ENCODE results near the gene WDR26.

WDR26 gene

DNA sequence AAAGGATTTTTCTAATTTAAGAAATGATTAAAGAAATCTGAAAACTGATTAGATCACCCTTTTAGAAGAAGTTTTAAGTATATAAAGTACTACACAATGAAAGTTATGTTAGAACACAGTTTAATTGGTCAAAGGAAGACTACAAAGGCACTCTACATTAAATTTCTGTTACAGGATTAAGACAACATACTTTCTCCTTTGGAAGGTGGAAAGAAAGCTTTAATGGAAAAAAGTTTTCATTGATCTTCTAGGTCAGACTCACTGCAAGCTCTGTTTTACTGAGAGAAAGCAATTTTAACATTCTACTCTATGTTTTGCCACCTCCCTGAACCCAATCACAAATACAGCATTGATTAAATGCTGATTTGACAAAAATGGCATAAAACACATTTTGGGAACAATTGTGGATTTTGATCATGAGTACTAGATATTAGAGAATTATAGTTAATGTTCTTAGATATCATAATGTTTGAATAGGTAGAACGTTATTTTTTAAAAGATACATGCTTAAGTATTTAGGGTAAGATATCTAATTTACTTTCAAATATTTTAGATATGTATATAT, 32.0 kb downstream of the WDR26 start:
- Histone ChIP-seq H3K4me2 (ENCODE audit: insufficient read depth, low read length, poor library complexity, severe bottlenecking) (no peak overlapping the region), H4K8ac (ENCODE audit: low read depth, low read length) (no peak overlapping the region), H2BK120ac (ENCODE audit: low read depth, low read length) (no peak overlapping the region), H2AFZ (ENCODE audit: low read length) (no peak overlapping the region), H3K4me3 (ENCODE audit: low read length in 2 of 2) (no peak overlapping the region), H4K91ac (ENCODE audit: low read depth, low read length, poor library complexity) (no peak overlapping the region), H3K27me3 (ENCODE audit: control insufficient read depth in 3 of 3, insufficient read depth in 3 of 3, low read depth in 1 of 3, low read length in 3 of 3) (no peaks in the 10 kb centered on the region), H3K4ac (ENCODE audit: low read length) (no peak overlapping the region), H3K18ac (ENCODE audit: low read length) (no peak overlapping the region), H3K9ac (ENCODE audit: low read depth, low read length, poor library complexity) (no peak overlapping the region), H3K23ac (ENCODE audit: low read depth, low read length, poor library complexity) (no peak overlapping the region), H2BK5ac (ENCODE audit: low read length) (no peak overlapping the region), H3K27ac (replicated peaks; ENCODE audit: low read length) (no peak overlapping the region), H2AK5ac (ENCODE audit: low read depth, low read length) (no peak overlapping the region), H3K4me1 (ENCODE audit: control insufficient read depth in 2 of 2, insufficient read depth in 1 of 2, low read depth in 1 of 2, low read length in 2 of 2) (no peaks in the 10 kb centered on the region), H3K9me3 (replicated peaks in 1 of 2; ENCODE audit: control insufficient read depth in 2 of 2, insufficient read depth in 1 of 2, low read depth in 1 of 2, low read length in 2 of 2) (no peaks in the 10 kb centered on the region), H3K79me1 (ENCODE audit: low read depth, low read length) (no peaks in the 10 kb centered on the region), H2BK12ac (ENCODE audit: low read length) (no peak overlapping the region), H3K14ac (ENCODE audit: low read length) (no peak overlapping the region), H3K36me3 (replicated peaks in 1 of 2; ENCODE audit: control insufficient read depth in 2 of 2, insufficient read depth in 2 of 2, low read length in 2 of 2) (peaks cover 17 to 97% of the 10 kb centered on the region in 2 donors), H2BK15ac (ENCODE audit: low read length) (no peak overlapping the region)
- DNase-seq (ENCODE audit: low spot score): no peak
- 100% methylated on average over 1 of the region's 1 CpG; no CpG with 5 or more reads in 1 of the 2 donors for WGBS, 2 donors (ENCODE audit: extremely low coverage in 2 of 2, insufficient read length in 2 of 2, insufficient replicate concordance in 1 of 2)

- Histone ChIP-seq H2BK120ac (ENCODE audit: low read depth, low read length) (no peak overlapping the region), H3K27ac (replicated peaks; ENCODE audit: low read length) (no peak overlapping the region), H3K14ac (ENCODE audit: low read length) (no peak overlapping the region), H3K4me2 (ENCODE audit: insufficient read depth, low read length, poor library complexity, severe bottlenecking) (no peak overlapping the region), H3K4me3 (ENCODE audit: low read length in 2 of 2) (no peak overlapping the region), H2AK5ac (ENCODE audit: low read depth, low read length) (no peak overlapping the region), H4K91ac (ENCODE audit: low read depth, low read length, poor library complexity) (no peak overlapping the region), H4K8ac (ENCODE audit: low read depth, low read length) (no peak overlapping the region), H3K79me1 (ENCODE audit: low read depth, low read length) (peaks cover 2% of the 10 kb centered on the region), H2AFZ (ENCODE audit: low read length) (no peak overlapping the region), H2BK5ac (ENCODE audit: low read length) (no peak overlapping the region), H2BK15ac (ENCODE audit: low read length) (no peak overlapping the region), H3K36me3 (replicated peaks in 1 of 2; ENCODE audit: control insufficient read depth in 2 of 2, insufficient read depth in 2 of 2, low read length in 2 of 2) (peaks cover 17 to 99% of the 10 kb centered on the region in 2 donors), H3K4me1 (ENCODE audit: control insufficient read depth in 2 of 2, insufficient read depth in 1 of 2, low read depth in 1 of 2, low read length in 2 of 2) (no peaks in the 10 kb centered on the region), H3K27me3 (ENCODE audit: control insufficient read depth in 3 of 3, insufficient read depth in 3 of 3, low read depth in 1 of 3, low read length in 3 of 3) (no peaks in the 10 kb centered on the region), H3K18ac (ENCODE audit: low read length) (no peak overlapping the region), H3K4ac (ENCODE audit: low read length) (no peak overlapping the region), H3K9me3 (replicated peaks in 1 of 2; ENCODE audit: control insufficient read depth in 2 of 2, insufficient read depth in 1 of 2, low read depth in 1 of 2, low read length in 2 of 2) (no peaks in the 10 kb centered on the region), H3K9ac (ENCODE audit: low read depth, low read length, poor library complexity) (no peak overlapping the region), H3K23ac (ENCODE audit: low read depth, low read length, poor library complexity) (no peak overlapping the region), H2BK12ac (ENCODE audit: low read length) (no peak overlapping the region)
- WGBS, 2 donors (ENCODE audit: extremely low coverage in 2 of 2, insufficient read length in 2 of 2, insufficient replicate concordance in 1 of 2): no CpG with 5 or more reads among the region's 1 CpG
- no peak for DNase-seq (ENCODE audit: low spot score)
Measured at GRCh38 chr1:224399887-224400286, 34.7 kb downstream of the WDR26 start.

DNA sequence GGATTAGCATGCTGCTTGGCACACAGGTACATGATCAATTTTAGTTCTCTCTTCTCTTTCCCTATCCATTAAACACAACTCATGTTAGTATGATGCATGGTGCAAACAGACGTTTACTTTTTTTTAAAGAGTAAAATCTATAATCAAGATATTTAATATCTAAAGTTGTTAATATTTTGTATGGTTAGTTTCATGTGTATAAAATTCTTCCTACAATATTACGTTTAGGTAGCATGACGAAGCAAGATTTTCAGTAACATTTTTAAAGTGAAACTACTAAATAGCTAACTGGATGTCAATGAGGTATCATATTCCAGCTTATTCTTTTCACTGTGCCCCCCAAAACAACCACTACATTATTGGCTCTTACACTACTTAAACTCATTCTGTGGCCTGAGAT, 41.3 kb downstream of the WDR26 start:
- H3K4me1 ChIP-seq (ENCODE audit: control insufficient read depth in 2 of 2, insufficient read depth in 1 of 2, low read depth in 1 of 2, low read length in 2 of 2): no peaks in the 10 kb centered on the region
- H2AK5ac ChIP-seq (ENCODE audit: low read depth, low read length): no peak overlapping the region

DNA sequence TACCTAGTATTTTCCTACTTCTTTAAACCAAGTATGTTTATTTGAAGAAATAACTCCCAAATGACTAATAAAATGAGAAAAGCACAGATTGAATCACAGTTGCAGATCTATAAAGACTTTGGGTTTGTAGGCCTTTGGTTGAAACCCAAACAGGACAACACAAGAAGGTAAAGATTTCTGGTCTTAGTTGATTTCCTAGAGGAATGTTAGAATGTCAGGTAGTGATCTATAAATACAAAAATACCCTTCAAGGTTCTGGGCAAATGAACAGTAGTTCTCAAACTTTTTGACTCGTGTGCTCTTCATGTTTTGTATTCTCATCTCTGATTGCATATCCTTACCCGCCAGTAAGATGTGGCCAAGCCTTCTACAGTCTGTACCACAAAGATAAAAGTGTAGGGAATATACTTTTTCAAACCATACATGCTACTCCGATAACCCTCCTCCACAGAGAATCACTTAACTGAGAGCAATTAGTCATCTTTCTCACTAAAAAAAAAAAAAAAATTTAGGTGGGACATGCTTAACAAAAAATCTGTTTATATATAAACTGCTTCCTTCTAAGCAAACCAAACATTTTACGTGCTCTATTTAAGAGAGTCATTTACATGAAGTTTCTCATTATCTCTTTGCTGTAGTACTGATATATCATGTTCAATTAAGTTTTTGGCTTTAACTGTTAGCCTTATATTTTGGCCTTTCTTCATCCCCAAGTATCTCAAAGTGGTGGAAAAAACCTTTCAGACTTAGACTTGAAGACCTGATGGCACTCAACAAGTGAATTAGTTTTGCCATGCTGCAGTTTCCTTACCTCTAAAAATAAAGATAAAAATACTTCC, 42.0 kb downstream of the WDR26 start:
- Histone ChIP-seq H3K36me3 (replicated peaks in 1 of 2; ENCODE audit: control insufficient read depth in 2 of 2, insufficient read depth in 2 of 2, low read length in 2 of 2) (peaks cover 10 to 98% of the 10 kb centered on the region in 2 donors), H3K27ac (replicated peaks; ENCODE audit: low read length) (no peak overlapping the region), H4K8ac (ENCODE audit: low read depth, low read length) (no peak overlapping the region), H3K4ac (ENCODE audit: low read length) (no peak overlapping the region), H2BK12ac (ENCODE audit: low read length) (no peak overlapping the region), H3K4me2 (ENCODE audit: insufficient read depth, low read length, poor library complexity, severe bottlenecking) (no peak overlapping the region), H3K9ac (ENCODE audit: low read depth, low read length, poor library complexity) (no peak overlapping the region), H3K9me3 (replicated peaks in 1 of 2; ENCODE audit: control insufficient read depth in 2 of 2, insufficient read depth in 1 of 2, low read depth in 1 of 2, low read length in 2 of 2) (no peaks in the 10 kb centered on the region), H2AFZ (ENCODE audit: low read length) (no peak overlapping the region), H3K14ac (ENCODE audit: low read length) (no peak overlapping the region), H2AK5ac (ENCODE audit: low read depth, low read length) (no peak overlapping the region), H3K18ac (ENCODE audit: low read length) (no peak overlapping the region), H4K91ac (ENCODE audit: low read depth, low read length, poor library complexity) (no peak overlapping the region), H2BK15ac (ENCODE audit: low read length) (no peak overlapping the region), H2BK120ac (ENCODE audit: low read depth, low read length) (no peak overlapping the region), H3K4me3 (ENCODE audit: low read length in 2 of 2) (no peak overlapping the region), H3K4me1 (ENCODE audit: control insufficient read depth in 2 of 2, insufficient read depth in 1 of 2, low read depth in 1 of 2, low read length in 2 of 2) (no peaks in the 10 kb centered on the region), H3K23ac (ENCODE audit: low read depth, low read length, poor library complexity) (no peak overlapping the region), H3K79me1 (ENCODE audit: low read depth, low read length) (peaks cover 2% of the 10 kb centered on the region), H3K27me3 (ENCODE audit: control insufficient read depth in 3 of 3, insufficient read depth in 3 of 3, low read depth in 1 of 3, low read length in 3 of 3) (no peaks in the 10 kb centered on the region), H2BK5ac (ENCODE audit: low read length) (no peak overlapping the region)
- no peak for DNase-seq (ENCODE audit: low spot score)
- no CpG with 5 or more reads among the region's 4 CpGs for WGBS, 2 donors (ENCODE audit: extremely low coverage in 2 of 2, insufficient read length in 2 of 2, insufficient replicate concordance in 1 of 2)

More for the DNA sequence above, 41.3 kb downstream of the WDR26 start:
- H2BK12ac ChIP-seq (ENCODE audit: low read length): no peak overlapping the region
- peaks cover 11 to 98% of the 10 kb centered on the region in 2 donors for H3K36me3 ChIP-seq (replicated peaks in 1 of 2; ENCODE audit: control insufficient read depth in 2 of 2, insufficient read depth in 2 of 2, low read length in 2 of 2)
- no peak overlapping the region for H3K4ac ChIP-seq (ENCODE audit: low read length)
- no peak overlapping the region for H2BK120ac ChIP-seq (ENCODE audit: low read depth, low read length)
- no peak overlapping the region for H3K14ac ChIP-seq (ENCODE audit: low read length)
- no peak overlapping the region for H3K9ac ChIP-seq (ENCODE audit: low read depth, low read length, poor library complexity)
- no peak overlapping the region for H2AFZ ChIP-seq (ENCODE audit: low read length)
- no peak overlapping the region for H3K4me2 ChIP-seq (ENCODE audit: insufficient read depth, low read length, poor library complexity, severe bottlenecking)
- no peak overlapping the region for H4K8ac ChIP-seq (ENCODE audit: low read depth, low read length)
- no peak overlapping the region for H3K23ac ChIP-seq (ENCODE audit: low read depth, low read length, poor library complexity)
- WGBS, 2 donors (ENCODE audit: extremely low coverage in 2 of 2, insufficient read length in 2 of 2, insufficient replicate concordance in 1 of 2): no CpG with 5 or more reads among the region's 3 CpGs
- no peak overlapping the region for H2BK15ac ChIP-seq (ENCODE audit: low read length)
- H3K4me3 ChIP-seq (ENCODE audit: low read length in 2 of 2): no peak overlapping the region
- H2BK5ac ChIP-seq (ENCODE audit: low read length): no peak overlapping the region
- no peak for DNase-seq (ENCODE audit: low spot score)
- no peak overlapping the region for H3K18ac ChIP-seq (ENCODE audit: low read length)
- peaks cover 2% of the 10 kb centered on the region for H3K79me1 ChIP-seq (ENCODE audit: low read depth, low read length)
- H3K9me3 ChIP-seq (replicated peaks in 1 of 2; ENCODE audit: control insufficient read depth in 2 of 2, insufficient read depth in 1 of 2, low read depth in 1 of 2, low read length in 2 of 2): no peaks in the 10 kb centered on the region
- no peak overlapping the region for H3K27ac ChIP-seq (replicated peaks; ENCODE audit: low read length)
- H4K91ac ChIP-seq (ENCODE audit: low read depth, low read length, poor library complexity): no peak overlapping the region
- H3K27me3 ChIP-seq (ENCODE audit: control insufficient read depth in 3 of 3, insufficient read depth in 3 of 3, low read depth in 1 of 3, low read length in 3 of 3): no peaks in the 10 kb centered on the region

Data from neuronal stem cell (in vitro differentiated cells).